ENCODE data around the gene OR6B1.

Gene OR6B1

DNA sequence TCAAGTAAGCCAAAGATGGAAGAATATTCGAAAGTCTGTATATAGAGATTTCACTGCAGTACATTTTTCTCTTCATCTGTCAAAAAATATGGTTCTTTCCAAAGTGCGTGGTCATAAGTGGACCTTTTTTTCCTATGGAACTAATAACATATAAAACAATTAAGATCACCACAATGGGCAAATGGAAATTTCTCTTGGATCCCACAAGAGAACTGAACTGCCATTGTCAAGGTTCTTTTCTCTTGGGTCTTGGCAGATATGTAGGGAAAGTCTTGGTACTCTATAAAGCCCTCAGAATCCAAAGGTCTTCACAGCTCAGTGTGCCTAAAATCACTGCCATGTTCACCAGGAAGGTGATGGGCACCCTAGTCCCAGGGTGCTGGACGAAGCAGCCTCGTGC lies at the start of gene OR6B1:
OR6B1 (plus strand) TSS at position 301 of the 400 bp plus-strand sequence. CDS start 3,677 bp downstream, outside the sequence.
- no peak for DNase-seq

DNA sequence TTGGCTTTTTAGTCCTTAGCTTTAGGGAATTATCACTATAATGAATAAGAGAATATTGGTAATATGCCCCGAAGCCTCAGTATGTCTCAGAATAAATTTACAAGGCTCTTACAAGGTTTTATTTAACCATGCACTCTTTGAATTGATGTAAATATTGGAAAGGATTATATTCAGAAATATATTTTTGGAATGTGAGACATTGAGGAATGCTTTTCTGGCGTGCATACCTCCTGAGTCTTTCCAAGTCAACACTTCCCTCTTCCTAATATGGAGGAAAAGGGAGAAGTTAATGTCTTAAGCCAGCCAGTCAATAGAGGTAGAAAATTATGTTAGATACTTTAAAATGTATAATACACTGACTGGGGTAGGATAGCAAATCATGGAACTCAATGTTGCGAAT lies 46.7 kb upstream of the OR6B1 start:
- no peak for DNase-seq

DNA sequence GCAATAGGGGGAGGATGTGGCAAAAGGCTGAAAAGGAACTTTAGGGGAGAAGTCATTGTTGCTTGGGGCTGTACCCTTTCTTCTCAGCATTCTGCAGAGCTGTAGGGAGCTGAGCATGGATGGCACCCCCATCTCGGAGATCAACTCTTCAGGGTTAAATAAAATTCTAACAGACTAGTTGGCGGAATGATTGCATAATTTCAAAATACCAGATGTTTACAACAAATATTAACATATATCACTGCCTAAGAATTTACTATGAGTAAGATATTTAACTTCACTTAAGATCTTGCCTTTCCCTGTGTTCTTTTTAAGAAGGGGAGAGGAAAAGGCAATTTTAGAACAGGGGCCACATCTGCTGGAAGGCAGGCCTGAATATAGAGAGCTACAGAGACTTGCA lies 46.0 kb upstream of the OR6B1 start:
- no peak for DNase-seq

DNA sequence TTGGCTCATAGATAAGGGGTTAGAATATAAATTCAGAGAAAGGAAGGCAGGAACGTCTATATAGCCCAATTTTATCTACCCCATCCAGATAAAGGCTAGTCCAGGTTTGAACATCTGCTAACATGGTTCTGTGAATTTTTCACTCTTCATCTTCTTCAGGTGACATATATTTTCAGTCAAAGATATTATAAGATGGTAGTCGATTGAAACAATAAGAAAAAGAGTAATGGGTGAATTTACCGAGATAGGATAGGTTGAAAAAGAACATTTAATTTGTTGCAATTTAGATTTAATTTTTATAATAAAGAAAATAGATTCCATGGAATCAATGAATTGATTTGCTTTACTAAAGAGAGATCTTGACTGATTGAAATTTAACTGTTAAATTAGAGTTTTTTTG lies 45.6 kb upstream of the OR6B1 start, which contains the start of gene OR2F1:
OR2F1 (plus strand) TSS at position 301 of the 400 bp plus-strand sequence. CDS start 5,127 bp downstream, outside the sequence.
- no peak for DNase-seq

DNA sequence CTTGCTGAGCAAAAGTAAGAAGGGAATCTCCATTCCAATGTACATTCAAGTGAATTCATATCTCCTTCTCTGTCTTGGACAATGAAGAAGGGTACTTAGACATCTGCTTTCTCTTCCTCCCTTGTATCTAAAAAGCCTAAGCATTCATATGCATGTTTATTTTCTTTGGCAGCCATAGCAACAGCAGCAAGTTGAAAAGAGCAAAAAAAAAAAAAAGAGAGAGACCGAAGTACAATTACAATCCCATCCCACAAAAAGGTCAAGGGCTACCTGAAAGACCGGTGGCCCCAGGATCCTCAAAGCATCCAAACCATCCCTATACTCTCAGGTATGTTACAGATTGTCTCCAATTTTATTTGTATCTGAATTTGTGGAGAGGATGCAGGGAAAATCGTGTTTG lies 41.3 kb upstream of the OR6B1 start:
- no peak for DNase-seq

DNA sequence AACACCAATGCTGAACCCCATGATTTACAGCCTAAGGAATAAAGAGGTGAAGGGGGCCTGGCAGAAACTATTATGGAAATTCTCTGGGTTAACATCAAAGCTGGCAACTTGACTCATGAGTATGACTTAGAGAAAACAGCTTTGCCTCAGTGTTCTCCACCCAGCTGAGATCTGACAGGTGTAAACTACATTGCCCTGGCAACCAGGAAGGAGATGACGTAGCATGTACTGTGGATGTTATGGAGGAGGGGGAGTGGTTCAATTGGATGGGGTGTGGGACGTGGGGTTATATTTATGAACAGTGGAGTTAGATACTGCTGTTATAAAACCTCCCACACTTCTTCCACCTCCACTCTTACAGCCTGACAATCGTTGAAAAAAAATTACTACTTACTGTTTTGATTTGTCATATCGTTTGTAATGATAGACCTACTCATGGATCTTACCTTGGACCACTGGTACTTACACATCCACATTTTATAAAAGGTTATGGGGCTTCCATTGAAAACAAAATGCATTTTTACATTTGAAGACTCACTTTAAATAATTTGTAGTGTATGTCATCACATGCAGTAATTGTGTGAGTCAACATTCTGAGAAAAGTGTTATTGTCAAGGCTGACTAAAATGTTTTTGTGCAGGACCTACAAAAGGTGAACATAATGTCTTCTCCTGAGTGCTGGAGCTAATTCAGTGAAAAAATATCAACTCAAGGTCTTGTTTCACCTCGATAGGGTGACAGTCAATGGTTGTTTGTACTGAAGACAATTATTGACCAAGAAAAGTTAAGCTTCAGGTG lies 39.1 kb upstream of the OR6B1 start:
- DNase-seq: no peak

DNA sequence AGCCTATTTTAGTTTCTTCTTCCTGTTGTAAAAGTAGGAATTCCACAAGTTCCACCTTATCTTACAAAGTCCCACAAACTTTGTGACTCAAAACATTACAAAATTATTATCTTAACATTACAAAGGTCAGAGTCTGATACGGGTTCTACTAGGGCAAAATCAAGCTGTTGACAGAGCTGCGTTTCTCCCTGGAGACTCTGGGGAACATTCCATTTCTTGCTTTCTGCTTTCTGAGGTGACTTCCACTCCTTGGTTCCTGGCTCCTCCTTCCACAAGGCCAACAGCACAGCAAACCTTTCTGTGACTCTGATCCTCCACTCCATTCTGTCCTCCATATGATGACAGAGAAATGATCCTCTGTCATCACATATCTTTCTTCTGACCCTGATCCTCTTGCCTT lies 34.8 kb upstream of the OR6B1 start:
- DNase-seq: no peak

DNA sequence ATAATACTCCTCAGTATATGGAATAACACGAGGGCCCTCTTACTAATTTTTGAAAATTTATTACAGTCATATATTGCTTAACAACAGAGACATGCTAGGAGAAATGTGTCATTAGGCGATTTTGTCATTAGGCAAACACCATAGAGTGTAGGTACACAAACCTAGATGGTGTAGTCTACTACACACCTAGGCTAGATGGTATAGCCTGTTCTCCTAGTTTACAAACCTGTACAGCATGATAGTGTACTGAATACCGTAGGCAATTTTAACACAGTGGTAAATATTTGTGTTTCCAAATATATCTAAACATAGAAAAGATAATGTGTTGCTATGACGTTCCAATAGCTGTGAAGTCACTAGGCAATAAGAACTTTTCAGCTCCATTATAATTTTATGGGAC lies 32.7 kb upstream of the OR6B1 start:
- DNase-seq: no peak

DNA sequence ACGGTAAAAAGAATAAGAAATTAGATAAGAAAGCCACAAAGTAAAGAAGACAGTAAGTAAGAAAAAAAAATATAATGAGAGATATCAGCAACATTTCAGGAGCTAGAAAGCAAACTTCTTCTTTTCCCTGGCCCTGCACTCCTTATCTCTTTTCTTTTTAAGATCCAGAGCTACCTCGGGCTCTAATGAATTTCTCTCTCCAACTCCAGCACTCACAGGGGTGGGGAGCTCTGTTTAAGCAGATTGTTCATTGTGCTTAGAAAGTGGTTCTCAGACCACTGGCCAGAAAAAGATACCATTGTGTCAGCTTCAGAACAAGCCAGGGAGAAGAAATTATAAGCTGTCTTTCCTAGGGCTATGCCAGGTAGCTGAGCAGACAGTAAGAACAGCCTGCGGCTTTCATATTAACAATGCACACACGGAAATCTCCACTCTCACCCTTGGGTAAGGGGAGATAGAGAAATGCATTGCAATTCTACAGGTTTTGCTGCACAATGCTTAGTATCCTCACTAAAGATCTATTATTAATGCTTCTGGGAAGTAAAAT lies 26.2 kb upstream of the OR6B1 start:
- no peak for DNase-seq

DNA sequence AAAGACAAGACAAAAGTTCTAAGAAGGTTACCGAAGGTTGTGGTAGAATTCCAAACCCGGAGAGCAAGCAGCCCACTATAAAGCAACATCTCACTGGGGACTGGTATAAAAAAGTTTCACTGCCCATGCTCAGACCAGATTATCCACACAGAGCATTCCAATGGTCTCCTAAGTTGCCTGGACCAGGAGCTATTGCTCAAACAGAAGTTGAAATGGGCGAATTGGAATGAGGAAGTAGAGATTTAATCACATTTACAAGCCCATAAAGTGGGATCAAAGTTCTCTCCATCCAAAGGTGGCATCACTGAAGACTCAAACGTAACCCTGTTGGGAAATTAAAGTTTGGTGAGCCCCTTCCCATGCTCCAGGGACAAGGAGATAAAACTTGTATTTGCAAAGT lies 25.7 kb upstream of the OR6B1 start:
- no peak for DNase-seq

DNA sequence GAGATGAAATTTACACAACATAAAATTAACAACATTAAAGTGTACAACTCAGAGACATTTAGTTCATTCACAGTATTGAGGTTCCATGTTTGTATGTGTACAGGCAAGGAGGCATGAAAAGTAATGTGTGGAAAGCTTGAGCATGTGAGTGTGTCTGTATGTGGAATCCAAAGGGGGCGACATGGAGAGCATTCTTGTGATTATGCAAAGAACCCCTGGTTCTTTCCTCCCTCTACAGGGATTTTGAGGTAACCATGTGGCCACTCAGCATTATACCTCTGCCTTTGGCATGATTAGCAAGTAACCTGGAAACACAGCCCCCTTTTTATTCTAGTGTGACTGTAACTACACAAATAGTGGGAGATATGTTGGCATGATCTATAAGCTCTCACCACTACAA lies 24.5 kb upstream of the OR6B1 start:
- no peak for DNase-seq

DNA sequence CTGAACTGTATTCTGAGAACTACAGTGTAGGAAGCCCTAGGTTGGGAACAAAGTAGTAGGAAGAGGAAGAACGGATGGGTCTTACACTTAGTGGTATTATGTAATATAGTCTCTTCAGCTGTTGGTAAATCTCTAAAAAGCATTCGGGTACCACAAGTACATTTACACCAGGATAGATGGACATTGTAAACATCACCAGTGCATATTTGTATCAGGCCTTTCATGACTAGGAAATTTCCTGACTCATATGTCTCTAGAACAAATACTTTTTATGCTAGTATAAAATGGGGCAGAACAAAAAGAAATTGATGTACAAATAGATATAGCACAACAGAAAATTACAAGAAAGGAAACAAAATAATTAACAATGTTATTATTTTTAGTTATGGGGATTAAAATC lies 21.5 kb upstream of the OR6B1 start:
- no peak for DNase-seq

DNA sequence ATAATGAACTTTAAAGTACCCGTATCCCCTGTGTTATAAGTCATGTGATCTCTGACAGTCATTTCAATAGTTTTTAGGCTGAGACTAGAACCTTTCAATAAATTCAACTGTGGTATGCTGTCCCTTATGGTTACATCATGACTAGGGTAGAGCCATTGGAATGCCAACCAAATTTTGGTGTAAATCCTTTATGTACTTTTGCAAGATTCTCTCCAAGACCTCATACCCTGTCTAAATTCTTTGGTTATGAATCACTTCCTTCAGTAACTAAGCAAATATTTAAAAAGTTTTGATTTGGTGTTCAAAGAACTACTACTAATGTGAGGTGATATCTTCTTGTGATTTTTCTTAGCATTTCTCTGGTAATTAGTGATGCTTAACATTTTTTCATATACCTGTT lies 20.8 kb upstream of the OR6B1 start:
- DNase-seq: no peak

DNA sequence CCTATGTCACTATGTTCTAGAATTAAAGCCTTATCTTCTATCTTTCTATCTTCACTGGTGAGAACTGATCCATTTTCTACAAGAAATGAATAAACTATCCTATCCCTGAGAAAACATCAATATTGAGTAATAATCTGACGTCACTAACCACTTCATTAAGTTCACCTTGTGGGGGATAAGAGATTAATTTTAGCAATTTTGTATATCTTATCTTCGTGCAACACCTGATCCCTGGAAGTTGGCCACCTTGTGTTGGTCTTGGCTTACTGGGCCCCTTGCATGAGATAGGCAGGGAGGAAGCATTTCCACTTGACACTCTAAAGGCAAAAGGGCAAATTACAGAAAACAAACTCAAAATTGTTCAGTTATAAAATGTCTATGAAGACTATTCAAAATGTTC lies 20.1 kb upstream of the OR6B1 start:
- DNase-seq: no peak

DNA sequence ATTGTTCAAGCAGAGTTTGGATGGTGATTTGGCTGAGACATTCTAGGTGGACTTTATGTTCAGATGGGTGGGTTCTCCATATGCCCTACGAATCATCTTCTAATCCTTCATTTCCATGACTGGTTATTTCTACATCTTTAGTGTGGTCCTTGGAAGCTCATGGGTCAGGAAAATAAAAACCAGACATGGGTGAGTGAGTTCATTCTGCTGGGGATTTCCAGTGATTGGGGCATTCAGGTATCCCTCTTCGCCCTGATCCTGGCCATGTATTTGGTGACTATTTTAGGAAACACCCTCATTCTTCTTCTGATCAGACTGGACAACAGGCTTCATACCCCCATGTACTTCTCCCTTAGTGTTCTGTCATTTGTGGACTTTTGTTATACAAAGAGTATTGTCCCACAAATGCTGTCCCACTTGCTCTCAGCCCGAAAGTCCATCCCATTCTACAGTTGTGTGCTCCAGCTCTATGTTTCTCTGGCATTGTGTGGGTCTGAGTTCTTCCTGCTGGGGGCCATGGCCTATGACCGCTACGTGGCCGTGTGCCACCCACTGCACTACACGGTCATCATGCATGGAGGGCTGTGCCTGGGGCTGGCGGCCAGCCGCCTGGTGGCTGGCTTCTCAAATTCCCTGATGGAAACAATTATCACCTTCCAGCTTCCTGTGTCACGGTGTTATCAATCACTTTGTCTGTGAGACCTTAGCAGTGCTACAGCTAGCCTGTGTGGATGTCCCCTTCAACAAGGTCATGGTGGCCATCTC lies 19.2 kb upstream of the OR6B1 start:
- DNase-seq: no peak

DNA sequence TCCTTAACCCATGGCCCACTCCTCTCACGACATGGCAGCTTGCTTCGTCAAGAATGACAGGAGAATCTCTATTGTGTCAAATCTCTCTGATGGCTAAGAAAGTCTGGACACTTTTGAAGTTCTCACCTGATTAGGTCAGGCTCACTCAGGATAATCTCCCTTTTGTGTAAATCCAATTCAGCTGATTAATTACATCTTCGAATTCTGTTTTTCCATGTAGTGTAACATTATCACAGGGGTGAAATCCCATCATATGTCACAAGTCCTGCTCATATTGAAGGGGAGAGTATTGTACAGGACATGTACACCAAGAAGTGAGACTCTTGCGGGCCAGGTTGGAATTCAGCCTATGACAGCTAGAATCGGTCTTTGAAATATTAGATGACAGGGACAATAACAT lies 16.2 kb upstream of the OR6B1 start:
- DNase-seq: no peak

DNA sequence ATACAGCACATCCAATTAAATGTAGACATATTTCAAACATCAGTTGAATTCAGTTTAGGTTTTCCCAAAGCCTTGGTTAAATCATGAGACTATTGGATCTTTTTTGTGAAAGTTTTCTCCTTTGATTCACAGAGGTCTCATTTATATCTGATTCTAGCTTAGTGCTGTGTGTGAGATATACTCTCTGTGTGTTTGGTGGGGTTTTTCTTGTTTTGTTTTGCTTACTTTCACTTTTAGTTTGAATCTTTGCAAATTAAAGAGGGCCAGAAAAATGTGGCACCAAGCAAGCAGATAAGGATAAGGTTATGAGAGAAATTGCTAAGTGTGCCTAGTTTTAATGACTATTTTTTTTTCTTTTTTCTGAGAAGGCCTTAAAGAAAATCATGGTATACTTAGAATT lies 12.6 kb upstream of the OR6B1 start:
- DNase-seq: no peak

DNA sequence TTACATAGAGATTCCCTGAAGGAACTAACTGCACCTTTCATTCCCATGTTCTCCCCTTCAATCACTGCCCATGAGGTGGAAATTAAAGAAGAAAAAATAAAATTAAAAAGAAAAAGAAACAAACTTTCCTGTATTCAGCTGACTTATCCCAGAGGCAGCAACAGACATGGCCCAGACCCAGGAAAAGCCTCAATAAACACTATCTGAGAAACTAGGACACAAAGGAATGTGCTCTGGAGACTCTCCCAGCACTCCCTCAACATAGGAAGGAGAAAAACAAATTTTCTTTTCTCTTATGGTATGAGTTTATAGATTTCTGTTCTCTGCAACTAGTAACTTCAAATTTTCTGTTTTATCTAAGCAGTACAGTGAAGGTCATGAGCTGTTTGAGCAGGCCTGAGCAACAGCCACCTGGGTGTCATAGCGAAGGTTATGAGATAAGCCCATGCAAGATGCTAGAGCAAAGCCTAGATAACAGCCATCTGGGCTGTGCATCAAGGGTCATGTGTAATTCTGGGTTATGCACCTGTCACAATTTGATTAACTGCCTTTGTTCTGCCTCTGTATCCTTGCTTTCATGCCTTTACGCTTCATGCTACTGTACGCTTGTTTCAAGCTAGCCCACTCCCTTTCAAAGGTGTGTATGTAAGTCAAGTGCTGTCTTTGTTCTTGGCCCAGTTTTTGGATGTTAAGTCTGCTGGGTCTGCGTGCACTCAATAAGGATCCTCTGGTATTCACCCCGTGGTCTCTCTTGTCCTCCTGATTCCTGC lies 11.0 kb upstream of the OR6B1 start:
- DNase-seq: no peak

DNA sequence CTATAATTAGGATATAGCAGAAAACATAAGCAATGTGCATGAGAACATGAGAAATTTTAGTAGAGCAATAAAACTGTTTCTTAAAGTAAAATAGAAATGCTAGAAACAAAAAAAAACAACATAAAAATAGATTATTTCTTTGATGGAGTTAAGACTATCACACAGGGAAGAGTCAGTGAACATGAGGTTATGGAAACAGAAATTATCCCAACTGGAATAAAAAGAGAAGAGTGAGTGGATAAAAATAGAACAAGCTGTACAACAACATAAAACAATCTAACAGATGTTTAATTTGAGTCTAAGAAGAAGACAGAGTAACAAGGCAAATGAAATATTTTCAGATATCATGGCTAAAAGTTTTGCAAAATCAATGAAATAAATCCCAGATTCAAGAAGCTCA lies 7.5 kb upstream of the OR6B1 start:
- DNase-seq: no peak

DNA sequence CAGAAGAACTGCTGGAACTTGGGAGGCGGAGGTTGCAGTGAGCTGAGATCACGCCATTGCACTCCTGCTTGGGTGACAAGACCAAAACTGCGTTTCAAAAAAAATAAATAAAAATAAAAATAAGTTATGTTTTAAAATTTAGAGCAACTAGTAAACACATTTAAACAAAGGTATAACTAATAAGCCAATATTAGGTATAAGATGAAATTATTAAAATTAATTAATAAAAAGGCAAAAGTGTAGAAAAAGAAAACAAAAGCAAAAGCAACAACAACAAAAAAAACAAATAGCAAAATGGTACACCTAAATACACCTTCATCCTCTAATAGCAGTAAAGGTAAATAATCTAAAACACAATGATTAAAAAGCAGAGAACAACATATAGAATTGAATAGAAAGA lies 6.2 kb upstream of the OR6B1 start:
- DNase-seq: no peak

DNA sequence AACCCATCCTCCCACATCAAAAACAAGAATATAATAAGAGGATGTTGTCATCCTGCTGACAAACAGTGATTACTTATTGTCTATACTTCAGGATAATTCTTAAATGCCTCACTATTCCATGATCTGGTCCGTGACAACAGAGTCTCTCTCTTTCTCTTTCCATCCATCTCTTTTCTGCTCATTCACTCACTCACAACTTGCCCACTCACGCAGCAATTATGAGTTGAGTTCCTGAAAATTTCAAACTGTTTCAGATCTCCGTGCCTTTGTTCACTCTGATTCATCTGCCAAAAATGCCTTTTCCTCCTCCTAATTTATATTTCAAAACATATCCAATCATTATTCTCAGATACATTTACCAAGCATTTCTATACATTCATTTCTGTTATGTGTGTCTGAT lies 1.4 kb downstream of the OR6B1 start:
- no peak for DNase-seq

DNA sequence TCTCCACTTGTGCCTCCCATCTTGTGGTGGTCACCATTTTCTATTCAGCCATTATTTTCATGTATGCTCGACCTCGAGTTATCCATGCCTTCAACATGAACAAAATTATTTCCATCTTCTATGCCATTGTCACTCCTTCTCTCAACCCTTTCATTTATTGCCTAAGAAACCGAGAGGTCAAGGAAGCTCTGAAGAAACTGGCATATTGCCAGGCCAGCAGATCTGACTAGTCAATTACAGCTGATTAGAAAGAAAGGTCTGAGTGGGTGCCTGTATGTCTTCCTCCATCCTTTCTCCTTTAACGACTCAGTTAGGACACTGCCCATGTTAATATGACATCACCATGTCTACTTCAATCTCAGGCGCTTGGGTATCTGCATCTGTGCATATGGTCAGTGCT lies 4.6 kb downstream of the OR6B1 start:
- DNase-seq: no peak

DNA sequence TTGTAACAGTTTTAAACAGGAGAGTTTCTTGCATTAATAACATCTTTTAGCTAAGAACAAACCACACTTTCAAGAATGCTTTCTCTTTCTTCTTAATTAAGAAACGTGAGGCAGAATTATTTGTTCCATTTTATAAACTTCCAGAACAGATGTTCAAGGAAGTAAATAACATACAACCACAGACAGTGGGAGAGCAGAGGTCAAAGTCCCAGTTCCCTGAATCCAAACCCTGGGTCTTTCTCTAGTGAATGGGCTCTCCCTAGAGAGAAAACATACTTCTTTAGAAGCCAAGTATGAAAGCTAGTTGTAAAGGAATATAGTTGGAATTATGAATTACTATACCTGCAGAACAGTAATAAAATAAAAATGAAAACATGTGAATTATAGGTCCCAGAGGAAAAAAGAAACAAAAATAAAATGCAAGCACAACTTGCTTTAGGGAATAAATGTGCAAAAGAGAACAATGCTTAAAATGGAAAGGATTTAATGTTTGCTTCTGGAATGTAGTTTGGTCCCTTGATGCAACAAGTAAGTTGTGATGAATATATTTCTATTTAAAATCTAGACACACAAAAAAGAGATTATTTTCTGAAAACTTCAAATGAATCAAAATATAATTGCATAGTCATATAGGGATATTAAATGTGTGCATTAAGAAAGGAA lies 6.0 kb downstream of the OR6B1 start:
- no peak for DNase-seq

All from COR-L47 (cell line).